Esophagus muscularis mucosa (tissue), 4 donors: ENCODE results near the gene NFATC2IP. TPM values are rescaled to one million over a fixed set of nuclear protein-coding genes. Genes with fewer than 3 reads are reported as not detected.
"Not testable (repeated sequence)": the region's sequence is repeated elsewhere in the genome, so short reads cannot be mapped to it uniquely, and the experiment has no call there.

Experiments used
- DNase-seq: peaks from one replicate; pipeline ENCODE4 v3.0.0-alpha.2; 2017; ENCODE audit errors: extremely low spot score
- H3K27ac ChIP-seq, 4 donors: fragments of 200-600 bp; sonication (generic); replicated peaks in 1 of 4; 1 replicate in 3 of 4; 2 replicates in 1 of 4; pipeline ENCODE4 v1.5.1; 2016 to 2019; ENCODE audit warnings: mild to moderate bottlenecking in 1 of 4
- H3K27me3 ChIP-seq, 4 donors: fragments of 200-600 bp; sonication (generic); one replicate each; pipeline versions ENCODE4 v1.5.1 to v1.6.0; 2016 to 2019
- H3K36me3 ChIP-seq, 4 donors: fragments of 200-600 bp; sonication (generic); one replicate each; pipeline ENCODE4 v1.5.1; 2016 to 2019
- H3K4me1 ChIP-seq, 4 donors: fragments of 200-600 bp; sonication (generic); one replicate each; pipeline ENCODE4 v1.5.1; 2016 to 2019
- H3K4me3 ChIP-seq, 4 donors: fragments of 200-600 bp; sonication (generic); 1 replicate in 2 of 4; 2 replicates in 2 of 4; pipeline ENCODE4 v1.5.1; 2016 to 2019; ENCODE audit warnings: mild to moderate bottlenecking in 4 of 4, moderate library complexity in 1 of 4
- H3K9me3 ChIP-seq, 4 donors: fragments of 200-600 bp; sonication (generic); 1 replicate in 3 of 4; 2 replicates in 1 of 4; pipeline ENCODE4 v1.5.1; 2016 to 2019
- EP300 ChIP-seq: sonication (generic); formaldehyde crosslinking; IDR thresholded peaks from one replicate; pipeline ENCODE4 v1.6.1; 2017; ENCODE audit warnings: antibody characterized with exemption
- POLR2A ChIP-seq: fragments of 450-650 bp; IDR thresholded peaks from one replicate; pipeline ENCODE4 v1.6.1; 2017; ENCODE audit warnings: antibody characterized with exemption, moderate library complexity, mild to moderate bottlenecking, low read depth
- POLR2AphosphoS5 ChIP-seq, 2 donors: sonication (generic); formaldehyde crosslinking; IDR thresholded peaks; one replicate each; pipeline ENCODE4 v1.6.1; 2017; ENCODE audit warnings: antibody characterized with exemption in 2 of 2
- WGBS: methylation state at CpG from one replicate; pipeline ENCODE4 v1.1.5; 2018; 5-methylcytosine and 5-hydroxymethylcytosine counted together
- intact Hi-C: fragments of 100-400 bp; cut with DNase I; formaldehyde crosslinking; loops from one replicate; pipeline ENCODE4 v1.15.1; 2023
- total RNA-seq, 4 donors: library from RNA; depleted of rRNA; stranded (reverse); fragments of >200 nt; gene quantifications; one replicate each; pipeline versions ENCODE4 v1.1.0 to v1.2.1, GENCODE V29; 2016
- TF ChIP-seq, protein P1 (sequence below), 3 experiments: fragments of 200-600 bp in 2 of 3; fragments of 450-650 bp in 1 of 3; sonication (generic) in 2 of 3; IDR thresholded peaks; one replicate each; pipeline ENCODE4 v1.5.1; 2017 to 2019; ENCODE audit warnings: antibody characterized with exemption in 3 of 3, mild to moderate bottlenecking in 2 of 3, moderate library complexity in 1 of 3

NFATC2IP gene
- total RNA-seq, 4 donors from 2014 or later = 15.6 to 30.3 (median 20.3) TPM

DNA sequence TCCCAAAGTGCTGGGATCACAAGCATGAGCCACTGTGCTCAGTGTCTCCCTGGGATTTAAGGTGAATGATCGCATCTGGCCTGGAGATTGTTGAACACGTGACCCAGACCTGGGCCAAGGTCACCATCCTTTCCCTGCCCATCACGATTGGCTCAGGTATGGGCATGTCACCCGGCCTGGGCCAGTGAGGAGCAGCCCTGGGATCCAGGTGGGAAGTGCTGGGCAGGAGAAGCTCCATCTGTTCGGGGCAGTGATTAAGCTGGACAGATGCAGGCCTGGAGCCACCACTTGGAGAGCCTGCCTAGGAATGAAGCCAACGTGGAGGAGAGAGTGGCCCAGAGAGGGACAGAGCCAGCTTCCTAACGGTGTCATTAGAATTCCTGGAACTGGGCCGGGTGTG is 41.0 kb downstream of the NFATC2IP start:
- Histone ChIP-seq H3K27ac (no peak overlapping the region), H3K4me3 (no peak overlapping the region), H3K36me3 (peaks cover 8 to 41% (median 28%) of the 10 kb centered on the region in 4 donors), H3K4me1 (no peaks in the 10 kb centered on the region), H3K9me3 (peaks cover 0 to 8% (median 4%) of the 10 kb centered on the region in 4 donors), H3K27me3 (peaks cover 0 to 9% (median 0%) of the 10 kb centered on the region in 4 donors)
- 82% methylated on average over 8 of the region's 8 CpGs for WGBS
- no peak for DNase-seq
- intact Hi-C loops = no loop called here
- TF ChIP-seq POLR2A = no peak
- no peak for TF ChIP-seq EP300
- TF ChIP-seq, protein P1, sequence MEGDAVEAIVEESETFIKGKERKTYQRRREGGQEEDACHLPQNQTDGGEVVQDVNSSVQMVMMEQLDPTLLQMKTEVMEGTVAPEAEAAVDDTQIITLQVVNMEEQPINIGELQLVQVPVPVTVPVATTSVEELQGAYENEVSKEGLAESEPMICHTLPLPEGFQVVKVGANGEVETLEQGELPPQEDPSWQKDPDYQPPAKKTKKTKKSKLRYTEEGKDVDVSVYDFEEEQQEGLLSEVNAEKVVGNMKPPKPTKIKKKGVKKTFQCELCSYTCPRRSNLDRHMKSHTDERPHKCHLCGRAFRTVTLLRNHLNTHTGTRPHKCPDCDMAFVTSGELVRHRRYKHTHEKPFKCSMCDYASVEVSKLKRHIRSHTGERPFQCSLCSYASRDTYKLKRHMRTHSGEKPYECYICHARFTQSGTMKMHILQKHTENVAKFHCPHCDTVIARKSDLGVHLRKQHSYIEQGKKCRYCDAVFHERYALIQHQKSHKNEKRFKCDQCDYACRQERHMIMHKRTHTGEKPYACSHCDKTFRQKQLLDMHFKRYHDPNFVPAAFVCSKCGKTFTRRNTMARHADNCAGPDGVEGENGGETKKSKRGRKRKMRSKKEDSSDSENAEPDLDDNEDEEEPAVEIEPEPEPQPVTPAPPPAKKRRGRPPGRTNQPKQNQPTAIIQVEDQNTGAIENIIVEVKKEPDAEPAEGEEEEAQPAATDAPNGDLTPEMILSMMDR (IDR thresholded peaks at IDR 0.05) = no peak
- TF ChIP-seq POLR2AphosphoS5 (IDR thresholded peaks at IDR 0.05) = no peak

DNA sequence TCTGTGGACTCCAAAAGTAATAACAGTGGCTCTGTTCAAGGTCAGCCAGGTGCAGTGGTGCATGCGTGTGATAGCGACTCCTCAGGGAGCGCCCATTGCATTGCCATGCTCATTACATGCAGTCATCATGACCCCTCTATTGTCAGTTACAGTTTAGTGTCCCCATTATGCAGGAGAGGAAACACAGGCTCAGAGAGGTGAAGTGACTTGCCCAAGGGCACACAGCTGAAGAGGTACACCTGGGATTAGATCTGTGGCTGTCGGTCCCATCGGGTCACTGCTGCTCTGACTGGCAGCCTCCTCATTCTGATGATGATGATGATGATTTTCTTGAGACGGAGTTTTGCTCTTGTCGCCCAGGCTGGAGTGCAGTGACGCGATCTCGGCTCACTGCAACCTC is 41.8 kb downstream of the NFATC2IP start:
- no peak for DNase-seq
- WGBS = 82% methylated on average over 8 of the region's 10 CpGs
- TF ChIP-seq POLR2A = no peak
- TF ChIP-seq POLR2AphosphoS5 (IDR thresholded peaks at IDR 0.05) = no peak
- no peak for TF ChIP-seq EP300
- TF ChIP-seq, protein P1 (IDR thresholded peaks at IDR 0.05) = no peak
- Histone ChIP-seq H3K36me3 (peaks cover 3 to 33% (median 20%) of the 10 kb centered on the region in 4 donors), H3K27ac (no peak overlapping the region), H3K4me3 (no peak overlapping the region), H3K27me3 (peaks cover 0 to 9% (median 0%) of the 10 kb centered on the region in 4 donors), H3K4me1 (no peaks in the 10 kb centered on the region), H3K9me3 (no peaks in the 10 kb centered on the region)
- intact Hi-C loops = no loop called here

- H3K9me3 ChIP-seq = no peaks in the 10 kb centered on the region
- no peak for DNase-seq
- H3K27me3 ChIP-seq = peaks cover 0 to 9% (median 0%) of the 10 kb centered on the region in 4 donors
- no peak overlapping the region for H3K4me3 ChIP-seq
- 82% methylated on average over 3 of the region's 3 CpGs for WGBS
- no peaks in the 10 kb centered on the region for H3K4me1 ChIP-seq
- no peaks in the 10 kb centered on the region for H3K36me3 ChIP-seq
- TF ChIP-seq, protein P1 (IDR thresholded peaks at IDR 0.05) = no peak
- TF ChIP-seq POLR2A (no peak), EP300 (no peak), POLR2AphosphoS5 (IDR thresholded peaks at IDR 0.05) (no peak)
- H3K27ac ChIP-seq = no peak overlapping the region
- intact Hi-C loops = no loop called here
Observed at GRCh38 chr16:28998837-28999236, 48.1 kb downstream of the NFATC2IP start.

GRCh38 chr16:28999577-28999976 is 48.8 kb downstream of the NFATC2IP start:
- 66% methylated on average over 4 of the region's 4 CpGs for WGBS
- H3K4me3 ChIP-seq = no peak overlapping the region
- no peaks in the 10 kb centered on the region for H3K36me3 ChIP-seq
- no peaks in the 10 kb centered on the region for H3K9me3 ChIP-seq
- no peak for DNase-seq
- TF ChIP-seq, protein P1 (IDR thresholded peaks at IDR 0.05) = no peak
- no peak for TF ChIP-seq POLR2AphosphoS5 (IDR thresholded peaks at IDR 0.05)
- no peak for TF ChIP-seq EP300
- no peak for TF ChIP-seq POLR2A
- H3K4me1 ChIP-seq = no peaks in the 10 kb centered on the region
- H3K27me3 ChIP-seq = peaks cover 0 to 9% (median 0%) of the 10 kb centered on the region in 4 donors
- intact Hi-C loops = no loop called here
- no peak overlapping the region for H3K27ac ChIP-seq

GRCh38 chr16:29000019-29000418 is 49.3 kb downstream of the NFATC2IP start:
- 82% methylated on average over 2 of the region's 2 CpGs for WGBS
- Histone ChIP-seq H3K4me1 (no peaks in the 10 kb centered on the region), H3K9me3 (no peaks in the 10 kb centered on the region), H3K27ac (no peak overlapping the region), H3K4me3 (no peak overlapping the region), H3K27me3 (peaks cover 0 to 9% (median 0%) of the 10 kb centered on the region in 4 donors), H3K36me3 (no peaks in the 10 kb centered on the region)
- no peak for DNase-seq
- TF ChIP-seq, protein P1 (IDR thresholded peaks at IDR 0.05) = no peak
- no peak for TF ChIP-seq POLR2A
- no peak for TF ChIP-seq POLR2AphosphoS5 (IDR thresholded peaks at IDR 0.05)
- no peak for TF ChIP-seq EP300
- intact Hi-C loops = no loop called here

DNA sequence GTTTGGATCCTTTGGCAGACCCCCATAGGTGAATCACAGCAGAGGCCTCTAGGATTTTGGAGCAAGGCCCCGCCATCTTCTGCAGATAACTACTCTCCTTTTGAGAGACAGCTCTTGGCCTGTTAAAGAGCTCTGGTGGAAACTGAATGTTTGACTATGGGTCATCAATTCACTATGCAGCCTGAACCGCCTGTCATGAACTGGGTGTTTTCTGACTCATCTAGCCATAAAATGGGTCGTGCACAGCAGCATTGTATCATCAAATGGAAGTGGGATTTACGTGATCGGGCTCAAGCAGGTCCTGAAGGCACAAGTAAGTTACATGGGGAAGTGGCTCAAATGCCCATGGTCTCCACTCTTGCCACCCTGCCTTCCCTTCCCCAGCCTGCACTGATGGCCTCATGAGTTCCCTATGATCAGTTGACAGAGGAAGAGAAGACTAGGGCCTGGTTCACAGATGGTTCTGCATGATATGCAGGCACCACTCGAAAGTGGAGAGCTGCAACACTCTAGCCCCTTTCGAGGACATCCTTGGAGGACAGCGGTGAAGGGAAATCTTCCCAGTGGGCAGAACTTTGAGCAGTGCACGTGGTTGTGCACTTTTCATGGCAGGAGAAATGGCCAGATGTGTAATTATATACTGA is 53.9 kb downstream of the NFATC2IP start:
- H3K9me3 ChIP-seq, H3K27ac ChIP-seq, H3K36me3 ChIP-seq, H3K4me1 ChIP-seq, DNase-seq, H3K27me3 ChIP-seq, intact Hi-C loops, H3K4me3 ChIP-seq: not testable (repeated sequence)
- 72% methylated on average over 4 of the region's 9 CpGs for WGBS
